WTC11 (cell line): Measurements from ENCODE around the gene ZDHHC11B. TPM values are rescaled to one million over a fixed set of nuclear protein-coding genes. Genes with fewer than 3 reads are reported as not detected.

Experiments used
- total RNA-seq: library from RNA; stranded (reverse); gene quantifications from 3 replicates; pipeline ENCODE4 v1.2.3, GENCODE V29; 2021

The ZDHHC11B gene
- total RNA-seq, 1 experiment from 2014 or later = 2.3 TPM

Other genes with a start within 250 kb of the ZDHHC11B start
- gene CEP72, start 172.4 kb downstream of the ZDHHC11B start, total RNA-seq = 26.6 to 29.9 TPM (median 29.2 TPM) in 3 replicates
- 1.8 to 2.1 TPM (median 1.8 TPM) in 3 replicates for gene TPPP, start 91.4 kb downstream of the ZDHHC11B start, total RNA-seq
- 21.4 to 37.5 TPM (median 37.3 TPM) in 3 replicates for gene ZDHHC11, start 66.3 kb upstream of the ZDHHC11B start, total RNA-seq
- 50.5 to 55.6 TPM (median 50.9 TPM) in 3 replicates for gene BRD9, start 108.1 kb upstream of the ZDHHC11B start, total RNA-seq
- 31.4 to 35.0 TPM (median 33.7 TPM) in 3 replicates for gene TRIP13, start 108.2 kb upstream of the ZDHHC11B start, total RNA-seq
- 12.8 to 16.6 TPM (median 15.9 TPM) in 3 replicates for gene NKD2, start 224.1 kb upstream of the ZDHHC11B start, total RNA-seq